ENCODE measurements around the gene KLHDC8A. TPM values are rescaled to one million over a fixed set of nuclear protein-coding genes. Genes with fewer than 3 reads are reported as not detected.

The KLHDC8A gene
- total RNA-seq, 1 experiment from 2014 or later: 0.49 TPM

GRCh38 chr1:205337481-205337880 is 19.2 kb downstream of the KLHDC8A start:
- H3K79me2 ChIP-seq (ENCODE audit: insufficient read depth, low read length): no peaks in the 10 kb centered on the region
- DNase-seq (ENCODE audit: low read depth, low spot score) (no peak), ATAC-seq (no peak)
- no peak for TF ChIP-seq ZBTB33 (IDR thresholded peaks at IDR 0.05; ENCODE audit: extremely low read depth, insufficient replicate concordance, low read length)
- no peak for TF ChIP-seq JUND (IDR thresholded peaks at IDR 0.05)
- TF ChIP-seq SRF (IDR thresholded peaks at IDR 0.05; ENCODE audit: low read depth): no peak
- no peak for TF ChIP-seq CEBPB (IDR thresholded peaks at IDR 0.05; ENCODE audit: low read depth)
- TF ChIP-seq, protein P1, sequence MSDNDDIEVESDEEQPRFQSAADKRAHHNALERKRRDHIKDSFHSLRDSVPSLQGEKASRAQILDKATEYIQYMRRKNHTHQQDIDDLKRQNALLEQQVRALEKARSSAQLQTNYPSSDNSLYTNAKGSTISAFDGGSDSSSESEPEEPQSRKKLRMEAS (IDR thresholded peaks at IDR 0.05): no peak
- no peak for TF ChIP-seq ELF1 (IDR thresholded peaks at IDR 0.05; ENCODE audit: borderline replicate concordance, low read depth)
- no peak for TF ChIP-seq SP1 (IDR thresholded peaks at IDR 0.05; ENCODE audit: low read depth)
- TF ChIP-seq EZH2phosphoT487 (IDR thresholded peaks at IDR 0.05; ENCODE audit: borderline replicate concordance): no peak
- TF ChIP-seq SIN3A (IDR thresholded peaks at IDR 0.05; ENCODE audit: low read depth): no peak
- TF ChIP-seq, protein P2, sequence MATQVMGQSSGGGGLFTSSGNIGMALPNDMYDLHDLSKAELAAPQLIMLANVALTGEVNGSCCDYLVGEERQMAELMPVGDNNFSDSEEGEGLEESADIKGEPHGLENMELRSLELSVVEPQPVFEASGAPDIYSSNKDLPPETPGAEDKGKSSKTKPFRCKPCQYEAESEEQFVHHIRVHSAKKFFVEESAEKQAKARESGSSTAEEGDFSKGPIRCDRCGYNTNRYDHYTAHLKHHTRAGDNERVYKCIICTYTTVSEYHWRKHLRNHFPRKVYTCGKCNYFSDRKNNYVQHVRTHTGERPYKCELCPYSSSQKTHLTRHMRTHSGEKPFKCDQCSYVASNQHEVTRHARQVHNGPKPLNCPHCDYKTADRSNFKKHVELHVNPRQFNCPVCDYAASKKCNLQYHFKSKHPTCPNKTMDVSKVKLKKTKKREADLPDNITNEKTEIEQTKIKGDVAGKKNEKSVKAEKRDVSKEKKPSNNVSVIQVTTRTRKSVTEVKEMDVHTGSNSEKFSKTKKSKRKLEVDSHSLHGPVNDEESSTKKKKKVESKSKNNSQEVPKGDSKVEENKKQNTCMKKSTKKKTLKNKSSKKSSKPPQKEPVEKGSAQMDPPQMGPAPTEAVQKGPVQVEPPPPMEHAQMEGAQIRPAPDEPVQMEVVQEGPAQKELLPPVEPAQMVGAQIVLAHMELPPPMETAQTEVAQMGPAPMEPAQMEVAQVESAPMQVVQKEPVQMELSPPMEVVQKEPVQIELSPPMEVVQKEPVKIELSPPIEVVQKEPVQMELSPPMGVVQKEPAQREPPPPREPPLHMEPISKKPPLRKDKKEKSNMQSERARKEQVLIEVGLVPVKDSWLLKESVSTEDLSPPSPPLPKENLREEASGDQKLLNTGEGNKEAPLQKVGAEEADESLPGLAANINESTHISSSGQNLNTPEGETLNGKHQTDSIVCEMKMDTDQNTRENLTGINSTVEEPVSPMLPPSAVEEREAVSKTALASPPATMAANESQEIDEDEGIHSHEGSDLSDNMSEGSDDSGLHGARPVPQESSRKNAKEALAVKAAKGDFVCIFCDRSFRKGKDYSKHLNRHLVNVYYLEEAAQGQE (IDR thresholded peaks at IDR 0.05; ENCODE audit: low read depth): no peak
- TF ChIP-seq RAD21 (IDR thresholded peaks at IDR 0.05; ENCODE audit: low read depth): no peak
- TF ChIP-seq EGR1 (IDR thresholded peaks at IDR 0.05; ENCODE audit: low read depth): no peak
- TF ChIP-seq, protein P3, sequence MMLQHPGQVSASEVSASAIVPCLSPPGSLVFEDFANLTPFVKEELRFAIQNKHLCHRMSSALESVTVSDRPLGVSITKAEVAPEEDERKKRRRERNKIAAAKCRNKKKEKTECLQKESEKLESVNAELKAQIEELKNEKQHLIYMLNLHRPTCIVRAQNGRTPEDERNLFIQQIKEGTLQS (IDR thresholded peaks at IDR 0.05): no peak
- no peak for TF ChIP-seq ZNF274 (IDR thresholded peaks at IDR 0.05; ENCODE audit: low read depth, low read length)
- TF ChIP-seq TCF7L2 (IDR thresholded peaks at IDR 0.05; ENCODE audit: borderline replicate concordance, extremely low read depth, insufficient read depth, insufficient read length): no peak
- no peak for TF ChIP-seq ZFX (IDR thresholded peaks at IDR 0.05)
- TF ChIP-seq YY1 (IDR thresholded peaks at IDR 0.05; ENCODE audit: extremely low read depth, insufficient replicate concordance, low read depth, low read length): no peak
- TF ChIP-seq CBX3 (IDR thresholded peaks at IDR 0.05; ENCODE audit: low read depth): no peak
- TF ChIP-seq FOSL1 (IDR thresholded peaks at IDR 0.05; ENCODE audit: low read depth): no peak
- no peak for TF ChIP-seq POLR2AphosphoS5 (IDR thresholded peaks at IDR 0.05; ENCODE audit: low read depth, low read length)
- ChIA-PET RAD21 (ENCODE audit: low non-redundant PET in 1 of 2, low total read pairs in 2 of 2, uncharacterized antibody in 2 of 2, unreplicated experiment in 2 of 2) (no interaction called here), CTCF (interaction anchor here (1.0 to 2.8 kb wide), 4 partner anchors 16 to 187 kb away, joined by 4 to 20 read pairs (median 14); no protein-coding TSS in a partner anchor), POLR2A (interaction anchor here (1.1 kb wide), 1 partner anchor 20 kb away, joined by 3 read pairs; no protein-coding TSS in a partner anchor)
- H2AFZ ChIP-seq (ENCODE audit: low read depth, low read length, poor library complexity, severe bottlenecking): no peak overlapping the region
- no peaks in the 10 kb centered on the region for H3K36me3 ChIP-seq (ENCODE audit: control insufficient read depth in 1 of 2, insufficient read depth in 2 of 2, low read length in 2 of 2)
- no peaks in the 10 kb centered on the region for H3K9me2 ChIP-seq (ENCODE audit: insufficient read depth)
- intact Hi-C loops (cut with micrococcal nuclease): loop anchor here (5.0 kb wide), 1 partner anchor 150 kb away; no protein-coding TSS in a partner anchor
- H3K27ac ChIP-seq (ENCODE audit: low read depth, low read length): no peak overlapping the region
- H4K20me1 ChIP-seq (ENCODE audit: insufficient read depth): no peaks in the 10 kb centered on the region
- H3K4me1 ChIP-seq (ENCODE audit: control insufficient read depth in 1 of 2, insufficient read depth in 2 of 2, low read length in 2 of 2): peaks cover 4 to 13% of the 10 kb centered on the region in 2 experiments; a peak in 3 of 4 replicates
- no peak overlapping the region for H3K9ac ChIP-seq (ENCODE audit: low read length)
- no peaks in the 10 kb centered on the region for H3K27me3 ChIP-seq (ENCODE audit: insufficient read depth, low read length)
- no peak overlapping the region for H3K4me3 ChIP-seq (replicated peaks in 1 of 2; ENCODE audit: low read depth in 1 of 2, low read length in 2 of 2)
- H3K9me3 ChIP-seq (ENCODE audit: control insufficient read depth in 1 of 2, insufficient read depth in 1 of 2, low read depth in 1 of 2, low read length in 2 of 2): no peaks in the 10 kb centered on the region
- H3K4me2 ChIP-seq (ENCODE audit: low read length): no peak overlapping the region
- no TSS peak for BruUV-seq (replicated peaks)
